HS-5 (cell line): ENCODE results near the gene PGM2.
A peak's percentile ranks its signal among the peaks of the same experiment; 100 is the strongest.
"Not testable (repeated sequence)": the region's sequence is repeated elsewhere in the genome, so short reads cannot be mapped to it uniquely, and the experiment has no call there.

ENCODE experiments used
- DNase-seq: peaks from one replicate; pipeline ENCODE4 v3.0.0-alpha.2; 2012; ENCODE audit warnings: low read depth

The PGM2 gene

GRCh38 chr4:37818752-37819151 lies 7.7 kb upstream of the PGM2 start:
- DNase-seq, result no peak

GRCh38 chr4:37820458-37820857 lies 6.0 kb upstream of the PGM2 start:
- not testable (repeated sequence) for DNase-seq

- no peak for DNase-seq
Measured at GRCh38 chr4:37821953-37822605, 4.4 kb upstream of the PGM2 start.

- not testable (repeated sequence) for DNase-seq
Measured at GRCh38 chr4:37825501-37825900, 985 bp upstream of the PGM2 start.

- no peak for DNase-seq
Measured at GRCh38 chr4:37825968-37826294, 555 bp upstream of the PGM2 start.

GRCh38 chr4:37827030-37827685 lies 672 bp downstream of the PGM2 start:
- no peak for DNase-seq

GRCh38 chr4:37827802-37828321 lies 1.4 kb downstream of the PGM2 start:
- no peak for DNase-seq

GRCh38 chr4:37828843-37829242 lies 2.4 kb downstream of the PGM2 start:
- no peak for DNase-seq

- no peak for DNase-seq
Measured at GRCh38 chr4:37830640-37831039, 4.2 kb downstream of the PGM2 start.

- DNase-seq, result no peak
Measured at GRCh38 chr4:37835031-37835430, 8.5 kb downstream of the PGM2 start.

- no peak for DNase-seq
Measured at GRCh38 chr4:37835806-37836205, 9.3 kb downstream of the PGM2 start.

GRCh38 chr4:37836274-37836673 lies 9.8 kb downstream of the PGM2 start:
- no peak for DNase-seq

- DNase-seq, result no peak
Measured at GRCh38 chr4:37836838-37837440, 10.5 kb downstream of the PGM2 start.

GRCh38 chr4:37837446-37837845 lies 11.0 kb downstream of the PGM2 start:
- DNase-seq, result peak; percentile 77

GRCh38 chr4:37839426-37839825 lies 12.9 kb downstream of the PGM2 start:
- DNase-seq, result no peak

- no peak for DNase-seq
Measured at GRCh38 chr4:37844204-37844603, 17.7 kb downstream of the PGM2 start.

- no peak for DNase-seq
Measured at GRCh38 chr4:37845201-37845600, 18.7 kb downstream of the PGM2 start.

GRCh38 chr4:37847311-37847884 lies 20.9 kb downstream of the PGM2 start:
- DNase-seq, result no peak

- DNase-seq, result no peak
Measured at GRCh38 chr4:37852376-37852775, 25.9 kb downstream of the PGM2 start.

GRCh38 chr4:37858112-37858511 lies 31.6 kb downstream of the PGM2 start:
- no peak for DNase-seq

- DNase-seq, result no peak
Measured at GRCh38 chr4:37858872-37859271, 32.4 kb downstream of the PGM2 start.

- no peak for DNase-seq
Measured at GRCh38 chr4:37860266-37860665, 33.8 kb downstream of the PGM2 start.

- DNase-seq, result no peak
Measured at GRCh38 chr4:37862961-37863360, 36.5 kb downstream of the PGM2 start.
